ENCODE data around the gene DLX1.
"Not testable (repeated sequence)": the region's sequence is repeated elsewhere in the genome, so short reads cannot be mapped to it uniquely, and the experiment has no call there.

The DLX1 gene

GRCh38 chr2:172052000-172052983 lies 33.0 kb upstream of the DLX1 start:
- Mint-ChIP-seq H3K9me3 (no peaks in the 10 kb centered on the region), H3K36me3 (ENCODE audit: low read depth) (no peaks in the 10 kb centered on the region), H3K27ac (no peak overlapping the region), H3K4me1 (ENCODE audit: low read depth) (no peaks in the 10 kb centered on the region), H3K27me3 (no peaks in the 10 kb centered on the region), H3K4me3 (no peak overlapping the region)
- no peak for DNase-seq

GRCh38 chr2:172053486-172053885 lies 31.8 kb upstream of the DLX1 start:
- no peak overlapping the region for H3K4me3 Mint-ChIP-seq
- H3K27ac Mint-ChIP-seq = no peak overlapping the region
- H3K4me1 Mint-ChIP-seq (ENCODE audit: low read depth) = no peaks in the 10 kb centered on the region
- no peaks in the 10 kb centered on the region for H3K27me3 Mint-ChIP-seq
- DNase-seq = no peak
- H3K9me3 Mint-ChIP-seq = no peaks in the 10 kb centered on the region
- H3K36me3 Mint-ChIP-seq (ENCODE audit: low read depth) = no peaks in the 10 kb centered on the region

- no peaks in the 10 kb centered on the region for H3K36me3 Mint-ChIP-seq (ENCODE audit: low read depth)
- H3K27ac Mint-ChIP-seq = no peak overlapping the region
- no peak overlapping the region for H3K4me3 Mint-ChIP-seq
- no peaks in the 10 kb centered on the region for H3K9me3 Mint-ChIP-seq
- no peaks in the 10 kb centered on the region for H3K4me1 Mint-ChIP-seq (ENCODE audit: low read depth)
- no peaks in the 10 kb centered on the region for H3K27me3 Mint-ChIP-seq
- DNase-seq = no peak
Measured at GRCh38 chr2:172056293-172056692, 29.0 kb upstream of the DLX1 start.

- no peaks in the 10 kb centered on the region for H3K4me1 Mint-ChIP-seq (ENCODE audit: low read depth)
- no peak overlapping the region for H3K4me3 Mint-ChIP-seq
- no peak overlapping the region for H3K27ac Mint-ChIP-seq
- peaks cover 15% of the 10 kb centered on the region for H3K36me3 Mint-ChIP-seq (ENCODE audit: low read depth)
- H3K9me3 Mint-ChIP-seq = no peaks in the 10 kb centered on the region
- DNase-seq = no peak
- no peaks in the 10 kb centered on the region for H3K27me3 Mint-ChIP-seq
Measured at GRCh38 chr2:172058660-172059059, 26.6 kb upstream of the DLX1 start.

GRCh38 chr2:172060118-172060517 lies 25.2 kb upstream of the DLX1 start:
- not testable (repeated sequence) for H3K9me3 Mint-ChIP-seq; H3K4me3 Mint-ChIP-seq; H3K27me3 Mint-ChIP-seq; H3K4me1 Mint-ChIP-seq (ENCODE audit: low read depth); DNase-seq; H3K27ac Mint-ChIP-seq
- H3K36me3 Mint-ChIP-seq (ENCODE audit: low read depth) = peaks cover 19% of the 10 kb centered on the region

GRCh38 chr2:172062402-172063004 lies 22.8 kb upstream of the DLX1 start:
- Mint-ChIP-seq H3K4me3 (no peak overlapping the region), H3K27me3 (no peaks in the 10 kb centered on the region), H3K36me3 (ENCODE audit: low read depth) (peaks cover 27% of the 10 kb centered on the region), H3K9me3 (no peaks in the 10 kb centered on the region), H3K4me1 (ENCODE audit: low read depth) (no peaks in the 10 kb centered on the region), H3K27ac (no peak overlapping the region)
- DNase-seq = no peak

DNA sequence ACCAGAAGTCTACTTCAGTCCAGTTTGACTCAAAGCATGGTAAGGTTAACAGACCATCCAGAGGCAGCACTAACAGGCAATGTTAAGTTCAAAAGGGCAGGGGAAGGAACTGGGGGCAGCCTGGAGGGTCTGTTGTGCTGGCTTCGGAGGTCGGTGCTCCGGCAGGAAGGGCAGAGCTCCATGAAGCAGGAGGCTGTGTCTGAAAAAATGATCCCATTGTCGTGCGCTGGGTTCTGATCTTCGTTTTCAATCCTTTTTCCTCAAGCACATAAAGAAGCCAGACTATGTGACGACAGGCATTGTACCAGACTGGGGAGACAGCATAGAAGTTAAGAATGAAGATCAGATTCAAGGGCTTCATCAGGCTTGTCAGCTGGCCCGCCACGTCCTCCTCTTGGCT lies 21.9 kb upstream of the DLX1 start:
- H3K9me3 Mint-ChIP-seq = no peaks in the 10 kb centered on the region

GRCh38 chr2:172065111-172065510 lies 20.2 kb upstream of the DLX1 start:
- H3K4me1 Mint-ChIP-seq (ENCODE audit: low read depth) = no peaks in the 10 kb centered on the region
- H3K27ac Mint-ChIP-seq = no peak overlapping the region

More for the DNA sequence above, 21.9 kb upstream of the DLX1 start:
- Mint-ChIP-seq H3K36me3 (ENCODE audit: low read depth) (peaks cover 27% of the 10 kb centered on the region), H3K4me1 (ENCODE audit: low read depth) (no peaks in the 10 kb centered on the region), H3K27ac (no peak overlapping the region), H3K27me3 (no peaks in the 10 kb centered on the region), H3K4me3 (no peak overlapping the region)
- no peak for DNase-seq

DNA sequence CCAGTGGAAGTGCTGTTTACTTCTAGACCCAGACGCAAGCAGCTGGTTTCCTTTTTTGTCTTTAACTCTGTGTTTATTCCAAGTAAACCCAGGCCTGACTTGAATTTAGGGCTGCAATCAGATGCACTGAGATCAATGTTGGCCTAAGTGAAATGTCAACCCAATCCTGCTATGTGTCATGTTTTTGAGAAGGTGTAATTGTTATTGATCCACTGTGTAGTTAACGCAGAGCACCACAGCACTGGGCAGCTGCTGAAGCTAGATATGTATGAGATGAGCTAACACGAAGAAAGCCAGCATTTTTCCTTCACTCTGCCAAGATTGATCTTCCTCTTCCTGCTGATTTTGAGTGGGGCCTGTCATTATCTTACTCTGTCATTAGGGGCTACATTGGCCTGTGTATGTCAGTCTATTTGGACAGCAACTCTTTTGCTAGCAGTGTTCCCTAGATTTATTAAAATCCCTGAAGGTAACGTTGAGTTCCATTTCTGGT lies 18.9 kb upstream of the DLX1 start:
- no peaks in the 10 kb centered on the region for H3K27me3 Mint-ChIP-seq
- H3K36me3 Mint-ChIP-seq (ENCODE audit: low read depth) = peaks cover 27% of the 10 kb centered on the region
- DNase-seq = no peak
- no peaks in the 10 kb centered on the region for H3K9me3 Mint-ChIP-seq
- no peak overlapping the region for H3K4me3 Mint-ChIP-seq
- H3K27ac Mint-ChIP-seq = no peak overlapping the region
- no peaks in the 10 kb centered on the region for H3K4me1 Mint-ChIP-seq (ENCODE audit: low read depth)

More at GRCh38 chr2:172065111-172065510, 20.2 kb upstream of the DLX1 start:
- no peak overlapping the region for H3K4me3 Mint-ChIP-seq
- no peaks in the 10 kb centered on the region for H3K27me3 Mint-ChIP-seq
- H3K36me3 Mint-ChIP-seq (ENCODE audit: low read depth) = peaks cover 27% of the 10 kb centered on the region
- DNase-seq = no peak
- H3K9me3 Mint-ChIP-seq = no peaks in the 10 kb centered on the region

DNA sequence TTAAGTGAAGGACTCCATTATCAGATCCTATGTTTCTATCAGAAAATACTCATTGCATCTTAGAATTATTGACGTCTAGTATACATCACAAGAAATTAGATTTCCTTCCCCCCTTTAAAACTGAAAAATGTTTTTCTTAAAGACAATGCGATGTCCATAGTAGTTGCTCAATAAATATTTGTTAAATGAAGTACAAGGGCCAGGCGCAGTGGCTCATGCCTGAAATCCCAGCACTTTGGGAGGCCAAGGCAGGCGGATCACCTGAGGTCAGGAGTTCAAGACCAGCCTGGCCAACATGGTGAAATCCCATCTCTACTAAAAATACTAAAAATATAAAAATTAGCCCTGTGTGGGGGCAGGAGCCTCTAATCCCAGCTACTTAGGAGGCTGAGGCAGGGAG lies 17.4 kb upstream of the DLX1 start:
- not testable (repeated sequence) for H3K4me1 Mint-ChIP-seq (ENCODE audit: low read depth); H3K9me3 Mint-ChIP-seq; DNase-seq; H3K27ac Mint-ChIP-seq; H3K4me3 Mint-ChIP-seq; H3K27me3 Mint-ChIP-seq
- H3K36me3 Mint-ChIP-seq (ENCODE audit: low read depth) = peaks cover 20% of the 10 kb centered on the region

DNA sequence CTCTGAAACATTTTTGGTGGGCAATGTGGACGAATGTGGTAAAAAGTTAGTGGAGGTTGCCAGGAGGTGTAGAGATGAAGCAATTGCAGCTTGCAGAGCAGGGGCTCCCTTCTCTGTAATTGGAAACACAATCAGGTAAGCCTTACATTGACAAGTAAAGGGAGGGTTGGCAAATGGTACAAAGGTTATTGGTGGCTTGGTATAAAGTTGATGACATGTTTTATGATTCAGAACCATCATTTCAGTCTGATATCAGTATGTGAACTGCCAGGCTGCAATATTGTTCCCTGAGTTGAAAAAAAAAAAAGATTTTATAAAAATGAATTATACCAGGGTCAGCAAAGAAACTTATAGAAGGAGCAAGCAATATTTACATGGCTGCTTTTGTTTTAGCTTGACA lies 14.4 kb upstream of the DLX1 start:
- Mint-ChIP-seq H3K9me3 (no peaks in the 10 kb centered on the region), H3K36me3 (ENCODE audit: low read depth) (peaks cover 5% of the 10 kb centered on the region), H3K4me3 (no peak overlapping the region), H3K27ac (no peak overlapping the region), H3K4me1 (ENCODE audit: low read depth) (no peaks in the 10 kb centered on the region), H3K27me3 (peaks cover 19% of the 10 kb centered on the region)
- DNase-seq = no peak

DNA sequence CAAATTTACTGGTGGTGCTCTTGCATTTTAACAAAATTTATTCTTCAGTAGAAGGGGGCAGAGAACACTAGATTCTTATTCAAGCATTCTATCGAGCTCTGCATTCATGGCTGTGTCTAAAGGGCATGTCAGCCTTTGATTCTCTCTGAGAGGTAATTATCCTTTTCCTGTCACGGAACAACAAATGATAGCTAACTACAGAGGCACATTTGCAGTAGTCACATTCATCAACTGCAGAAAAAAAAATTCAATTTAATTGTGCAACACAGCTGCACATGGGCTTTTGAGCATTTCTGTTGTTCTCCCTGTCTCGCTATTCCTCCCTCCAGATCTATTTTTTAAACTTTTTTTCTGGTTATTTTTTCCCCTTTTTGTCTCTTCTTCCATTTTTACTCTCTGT lies 13.0 kb upstream of the DLX1 start:
- Mint-ChIP-seq H3K36me3 (ENCODE audit: low read depth) (peaks cover 2% of the 10 kb centered on the region), H3K4me1 (ENCODE audit: low read depth) (no peaks in the 10 kb centered on the region), H3K27ac (no peak overlapping the region), H3K27me3 (peaks cover 26% of the 10 kb centered on the region), H3K9me3 (no peaks in the 10 kb centered on the region), H3K4me3 (no peak overlapping the region)
- DNase-seq = no peak

GRCh38 chr2:172072706-172073105 lies 12.6 kb upstream of the DLX1 start:
- Mint-ChIP-seq H3K4me1 (ENCODE audit: low read depth) (no peaks in the 10 kb centered on the region), H3K27ac (no peak overlapping the region), H3K4me3 (no peak overlapping the region), H3K27me3 (peaks cover 26% of the 10 kb centered on the region), H3K9me3 (no peaks in the 10 kb centered on the region), H3K36me3 (ENCODE audit: low read depth) (peaks cover 2% of the 10 kb centered on the region)
- no peak for DNase-seq

DNA sequence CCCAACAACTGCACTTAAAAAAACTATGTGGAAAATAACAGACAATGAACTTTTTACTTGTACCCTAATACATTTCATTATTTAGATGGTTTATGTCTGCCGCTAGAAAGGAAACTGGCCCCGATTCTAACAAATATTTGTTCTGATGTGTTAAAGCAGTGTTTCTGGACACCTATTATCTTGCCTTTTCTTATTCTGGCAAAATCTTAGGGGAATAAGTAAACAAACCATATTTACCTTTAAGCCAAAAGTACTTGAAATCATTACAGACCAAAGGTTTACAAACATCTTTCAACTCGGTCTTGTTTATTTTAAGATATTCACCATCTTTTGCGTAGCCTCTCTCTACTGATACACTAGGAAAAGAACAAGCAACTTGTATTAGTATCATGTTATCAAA lies 11.8 kb upstream of the DLX1 start:
- no peak overlapping the region for H3K27ac Mint-ChIP-seq
- H3K4me1 Mint-ChIP-seq (ENCODE audit: low read depth) = no peaks in the 10 kb centered on the region

GRCh38 chr2:172074254-172074653 lies 11.1 kb upstream of the DLX1 start:
- Mint-ChIP-seq H3K4me1 (ENCODE audit: low read depth) (no peaks in the 10 kb centered on the region), H3K4me3 (no peak overlapping the region), H3K27me3 (peaks cover 41% of the 10 kb centered on the region), H3K27ac (no peak overlapping the region), H3K9me3 (no peaks in the 10 kb centered on the region), H3K36me3 (ENCODE audit: low read depth) (peaks cover 2% of the 10 kb centered on the region)
- DNase-seq = no peak

More for the DNA sequence above, 11.8 kb upstream of the DLX1 start:
- no peak for DNase-seq
- H3K9me3 Mint-ChIP-seq = no peaks in the 10 kb centered on the region
- peaks cover 2% of the 10 kb centered on the region for H3K36me3 Mint-ChIP-seq (ENCODE audit: low read depth)
- no peak overlapping the region for H3K4me3 Mint-ChIP-seq
- peaks cover 34% of the 10 kb centered on the region for H3K27me3 Mint-ChIP-seq
